PC-3 (cell line): ENCODE results near the gene SNX5. TPM values are rescaled to one million over a fixed set of nuclear protein-coding genes. Genes with fewer than 3 reads are reported as not detected.

Experiments used
- ATAC-seq: fragments of 200-7000 bp; cut with Tn5 transposase; 2 replicates; pipeline ENCODE4 v1.9.1; 2020; ENCODE audit warnings: mild to moderate bottlenecking, moderate library complexity
- BruUV-seq: library from RNA; stranded (reverse); fragments of 400-500 nt; replicated peaks from 2 replicates; lab custom pipeline; 2021; lab: Mats Ljungman, UMichigan
- CTCF ChIA-PET: fragments of 300-600 bp; sonication (Branson Sonifier 250); formaldehyde crosslinking; loops from one replicate; lab custom pipeline; 2022; ENCODE audit warnings: antibody characterized with exemption; lab: Charles Lee
- POLR2A ChIA-PET: fragments of 300-600 bp; sonication (Branson Sonifier 250); formaldehyde crosslinking; loops from one replicate; lab custom pipeline; 2022; ENCODE audit warnings: antibody characterized with exemption; ENCODE audit not compliant: unreplicated experiment; lab: Charles Lee
- DNase-seq: peaks from one replicate; pipeline ENCODE4 v3.0.0-alpha.2; 2015
- H2AFZ ChIP-seq: fragments of 300-600 bp; sonication (generic); 2 replicates; pipeline ENCODE4 v1.6.0; 2016; ENCODE audit warnings: antibody characterized with exemption, low read length
- H3F3A ChIP-seq: fragments of 300-600 bp; sonication (generic); one replicate; pipeline ENCODE4 v1.6.0; 2017; ENCODE audit warnings: antibody characterized with exemption, low read length, control low read depth, mild to moderate bottlenecking; ENCODE audit not compliant: unreplicated experiment
- H3K27ac ChIP-seq: fragments of 300-600 bp; sonication (generic); 2 replicates; pipeline ENCODE4 v1.5.1; 2016; ENCODE audit warnings: mild to moderate bottlenecking, low read length
- H3K27me3 ChIP-seq: fragments of 300-600 bp; sonication (generic); 2 replicates; pipeline ENCODE4 v1.6.1; 2016; ENCODE audit warnings: low read length, mixed read lengths
- H3K36me3 ChIP-seq: fragments of 300-600 bp; sonication (generic); 2 replicates; pipeline ENCODE4 v1.6.1; 2016; ENCODE audit warnings: low read depth, mixed run types, low read length, mixed read lengths
- H3K4me1 ChIP-seq: fragments of 300-600 bp; sonication (generic); 2 replicates; pipeline ENCODE4 v1.5.1; 2016; ENCODE audit warnings: low read length; ENCODE audit not compliant: insufficient read depth
- H3K4me2 ChIP-seq: fragments of 300-600 bp; sonication (generic); 2 replicates; pipeline ENCODE4 v1.6.0; 2016; ENCODE audit warnings: low read length
- H3K4me3 ChIP-seq: fragments of 300-600 bp; sonication (generic); 2 replicates; pipeline ENCODE4 v1.5.1; 2016; ENCODE audit warnings: mild to moderate bottlenecking, low read length, mixed read lengths
- H3K79me2 ChIP-seq: fragments of 300-600 bp; sonication (generic); 2 replicates; pipeline ENCODE4 v1.6.1; 2017; ENCODE audit warnings: low read length, mixed read lengths
- H3K9ac ChIP-seq: fragments of 300-600 bp; sonication (generic); 2 replicates; pipeline ENCODE4 v1.6.0; 2016; ENCODE audit warnings: mild to moderate bottlenecking, low read length
- H3K9me2 ChIP-seq: fragments of 300-600 bp; sonication (generic); replicated peaks from 2 replicates; pipeline ENCODE4 v1.6.1; 2016; ENCODE audit warnings: mixed run types, low read length, mixed read lengths
- H3K9me3 ChIP-seq: fragments of 300-600 bp; sonication (generic); 2 replicates; pipeline ENCODE4 v1.6.1; 2016; ENCODE audit warnings: low read length, mixed read lengths
- H4K20me1 ChIP-seq: fragments of 300-600 bp; sonication (generic); 2 replicates; pipeline ENCODE4 v1.6.1; 2016; ENCODE audit warnings: low read length, mixed read lengths
- CTCF ChIP-seq: fragments of 300-600 bp; sonication (generic); conservative IDR thresholded peaks from 2 replicates; pipeline ENCODE4 v1.5.1; 2017; ENCODE audit warnings: antibody characterized with exemption, low read depth, mild to moderate bottlenecking, low read length
- EZH2 ChIP-seq: fragments of 300-600 bp; sonication (generic); IDR thresholded peaks from one replicate; pipeline ENCODE4 v1.6.1; 2017; ENCODE audit warnings: antibody characterized with exemption, mild to moderate bottlenecking, low read length; ENCODE audit not compliant: unreplicated experiment
- EZH2phosphoT487 ChIP-seq: fragments of 300-600 bp; sonication (generic); IDR thresholded peaks from 2 replicates; pipeline ENCODE4 v1.6.1; 2018; ENCODE audit warnings: mild to moderate bottlenecking, antibody characterized with exemption, low read length, borderline replicate concordance
- intact Hi-C: fragments of 100-400 bp; cut with micrococcal nuclease; formaldehyde crosslinking; loops from 2 replicates; pipeline ENCODE4 v1.9.0; 2023
- total RNA-seq: library from RNA; depleted of rRNA; stranded (reverse); fragments of >200 nt; gene quantifications from 2 replicates; pipeline ENCODE4 v1.2.3, GENCODE V29; 2014

Gene SNX5
- total RNA-seq, 1 experiment from 2014 or later = 159 TPM

GRCh38 chr20:17949899-17950298 is 18.7 kb downstream of the SNX5 start:
- POLR2A ChIA-PET = no interaction called here
- H3K9ac ChIP-seq = no peak overlapping the region
- H3F3A ChIP-seq = no peaks in the 10 kb centered on the region
- H3K79me2 ChIP-seq = peaks cover 40% of the 10 kb centered on the region
- H3K36me3 ChIP-seq = peaks cover 98% of the 10 kb centered on the region
- DNase-seq = no peak
- CTCF ChIA-PET = no interaction called here
- TF ChIP-seq EZH2phosphoT487 = no peak
- no peak for TF ChIP-seq EZH2
- no peak for TF ChIP-seq CTCF
- H3K27me3 ChIP-seq = no peaks in the 10 kb centered on the region
- H4K20me1 ChIP-seq = peaks cover 50% of the 10 kb centered on the region
- no peak overlapping the region for H2AFZ ChIP-seq
- H3K4me3 ChIP-seq = no peak overlapping the region
- no peak overlapping the region for H3K27ac ChIP-seq
- no TSS peak for BruUV-seq
- intact Hi-C loops = no loop called here
- ATAC-seq = no peak
- no peak overlapping the region for H3K4me2 ChIP-seq
- H3K9me2 ChIP-seq = no peaks in the 10 kb centered on the region
- H3K9me3 ChIP-seq = no peaks in the 10 kb centered on the region
- H3K4me1 ChIP-seq = no peaks in the 10 kb centered on the region

GRCh38 chr20:17948442-17948841 is 20.2 kb downstream of the SNX5 start:
- BruUV-seq = no TSS peak
- Histone ChIP-seq H3K27me3 (no peaks in the 10 kb centered on the region), H3F3A (peaks cover 2% of the 10 kb centered on the region), H3K4me1 (no peaks in the 10 kb centered on the region), H3K4me2 (no peak overlapping the region), H3K9me3 (no peaks in the 10 kb centered on the region), H3K9ac (no peak overlapping the region), H3K9me2 (no peaks in the 10 kb centered on the region), H3K27ac (no peak overlapping the region), H3K79me2 (peaks cover 26% of the 10 kb centered on the region), H4K20me1 (peaks cover 39% of the 10 kb centered on the region), H3K36me3 (peaks cover 96% of the 10 kb centered on the region), H3K4me3 (no peak overlapping the region), H2AFZ (no peak overlapping the region)
- TF ChIP-seq EZH2 = no peak
- TF ChIP-seq CTCF = no peak
- TF ChIP-seq EZH2phosphoT487 = no peak
- ChIA-PET POLR2A (no interaction called here), CTCF (interaction anchor here (1.0 kb wide), 1 partner anchor 10 kb away, joined by 3 read pairs; no protein-coding TSS in a partner anchor)
- no peak for DNase-seq
- no peak for ATAC-seq
- intact Hi-C loops = no loop called here

GRCh38 chr20:17947474-17947815 is 21.1 kb downstream of the SNX5 start:
- ChIA-PET CTCF (no interaction called here), POLR2A (no interaction called here)
- intact Hi-C loops = no loop called here
- no peak overlapping the region for H3K4me3 ChIP-seq
- no peak overlapping the region for H3K4me2 ChIP-seq
- no peaks in the 10 kb centered on the region for H3K4me1 ChIP-seq
- peaks cover 30% of the 10 kb centered on the region for H4K20me1 ChIP-seq
- ATAC-seq (no peak), DNase-seq (no peak)
- no peak for TF ChIP-seq CTCF
- no peak for TF ChIP-seq EZH2
- H3K36me3 ChIP-seq = peaks cover 96% of the 10 kb centered on the region
- no peaks in the 10 kb centered on the region for H3K9me2 ChIP-seq
- no peak overlapping the region for H3K9ac ChIP-seq
- H3K27ac ChIP-seq = no peak overlapping the region
- H3K9me3 ChIP-seq = no peaks in the 10 kb centered on the region
- H3K79me2 ChIP-seq = peaks cover 16% of the 10 kb centered on the region; the same call in 1 of the 2 replicates
- peaks cover 5% of the 10 kb centered on the region for H3F3A ChIP-seq
- no peaks in the 10 kb centered on the region for H3K27me3 ChIP-seq
- H2AFZ ChIP-seq = no peak overlapping the region
- BruUV-seq = no TSS peak
